MCF 10A (cell line): ENCODE data around the gene EXOC6. TPM values are rescaled to one million over a fixed set of nuclear protein-coding genes. Genes with fewer than 3 reads are reported as not detected.

Experiments
- BruUV-seq: library from RNA; stranded (reverse); fragments of 400-500 nt; replicated peaks from 2 replicates; lab custom pipeline; 2021; lab: Mats Ljungman, UMichigan
- CTCF ChIA-PET: fragments of 300-600 bp; sonication (Branson Sonifier 250); formaldehyde crosslinking; extraction: SDS; loops from one replicate; lab custom pipeline; 2021; ENCODE audit warnings: antibody characterized with exemption, inconsistent platforms; lab: Yijun Ruan, JAX
- POLR2A ChIA-PET: fragments of 300-600, 350-650 bp; sonication (Branson Sonifier 250); formaldehyde crosslinking; extraction: SDS; loops from one replicate; lab custom pipeline; 2020; ENCODE audit warnings: antibody characterized with exemption, inconsistent platforms; lab: Yijun Ruan, JAX
- DNase-seq: peaks from one replicate; pipeline ENCODE4 v3.0.0-alpha.2; 2018; ENCODE audit not compliant: unreplicated experiment
- H3K27ac Mint-ChIP-seq: one replicate; pipeline ENCODE4 v1.8.0; 2022; ENCODE audit warnings: mild to moderate bottlenecking, low read depth, mixed read lengths; ENCODE audit not compliant: unreplicated experiment
- H3K27me3 Mint-ChIP-seq: one replicate; pipeline ENCODE4 v1.8.0; 2022; ENCODE audit warnings: mixed read lengths; ENCODE audit not compliant: insufficient read depth, unreplicated experiment
- H3K36me3 Mint-ChIP-seq: one replicate; pipeline ENCODE4 v1.8.0; 2022; ENCODE audit warnings: mild to moderate bottlenecking, moderate library complexity, mixed read lengths; ENCODE audit not compliant: insufficient read depth, unreplicated experiment
- H3K4me1 Mint-ChIP-seq: one replicate; pipeline ENCODE4 v1.8.0; 2022; ENCODE audit warnings: mixed read lengths; ENCODE audit not compliant: insufficient read depth, unreplicated experiment
- H3K4me3 Mint-ChIP-seq: one replicate; pipeline ENCODE4 v1.8.0; 2022; ENCODE audit warnings: mild to moderate bottlenecking, moderate library complexity, mixed read lengths; ENCODE audit not compliant: unreplicated experiment
- H3K9me3 Mint-ChIP-seq: one replicate; pipeline ENCODE4 v1.8.0; 2022; ENCODE audit warnings: mixed read lengths; ENCODE audit not compliant: unreplicated experiment
- CTCF ChIP-seq: fragments of 200-600 bp; IDR thresholded peaks from one replicate; pipeline ENCODE4 v1.8.0; 2022; ENCODE audit warnings: antibody characterized with exemption, mild to moderate bottlenecking; ENCODE audit not compliant: unreplicated experiment
- intact Hi-C: fragments of 100-400 bp; cut with micrococcal nuclease; formaldehyde crosslinking; loops from 2 replicates; pipeline ENCODE4 v1.14.1; 2022
- total RNA-seq: library from RNA; stranded (reverse); gene quantifications from 2 replicates; pipeline ENCODE4 v1.2.3, GENCODE V29; 2022

EXOC6 gene
- total RNA-seq, 1 experiment from 2014 or later, result 6.6 TPM

DNA sequence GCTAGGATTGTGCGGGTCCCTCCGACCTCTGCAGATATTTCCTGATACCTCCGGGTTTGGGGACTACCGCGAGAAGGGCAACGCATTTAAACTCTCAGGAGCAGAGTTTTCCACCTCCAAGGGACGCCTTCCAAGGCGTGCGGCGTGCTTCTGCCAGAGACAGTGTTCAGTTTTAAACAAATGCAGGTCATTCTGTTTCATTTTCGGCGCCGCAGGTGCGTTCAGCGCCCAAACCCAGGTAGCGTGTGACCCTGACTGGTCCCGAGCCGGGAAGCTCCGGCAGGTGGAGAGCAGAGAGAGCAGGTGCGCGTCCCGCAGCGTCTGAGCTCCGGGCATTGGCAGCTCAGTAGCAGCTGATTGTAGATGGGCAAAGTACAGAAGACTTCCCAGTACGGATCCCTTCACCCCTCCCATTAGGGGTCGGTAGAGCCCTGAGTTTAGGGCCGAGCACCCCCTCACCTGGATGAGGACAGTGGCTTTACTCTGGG is 223.9 kb downstream of the EXOC6 start:
- ChIA-PET CTCF (no interaction called here), POLR2A (no interaction called here)
- no peak for DNase-seq
- no peaks in the 10 kb centered on the region for H3K9me3 Mint-ChIP-seq
- H3K27ac Mint-ChIP-seq, result no peak overlapping the region
- H3K4me1 Mint-ChIP-seq, result no peaks in the 10 kb centered on the region
- TF ChIP-seq CTCF, result no peak
- BruUV-seq, result no TSS peak
- intact Hi-C loops, result loop anchor here (2.0 kb wide), 1 partner anchor 65 kb away; no protein-coding TSS in a partner anchor
- H3K27me3 Mint-ChIP-seq, result peaks cover 74% of the 10 kb centered on the region
- H3K36me3 Mint-ChIP-seq, result no peaks in the 10 kb centered on the region
- H3K4me3 Mint-ChIP-seq, result peak overlapping the region; percentile 65

DNA sequence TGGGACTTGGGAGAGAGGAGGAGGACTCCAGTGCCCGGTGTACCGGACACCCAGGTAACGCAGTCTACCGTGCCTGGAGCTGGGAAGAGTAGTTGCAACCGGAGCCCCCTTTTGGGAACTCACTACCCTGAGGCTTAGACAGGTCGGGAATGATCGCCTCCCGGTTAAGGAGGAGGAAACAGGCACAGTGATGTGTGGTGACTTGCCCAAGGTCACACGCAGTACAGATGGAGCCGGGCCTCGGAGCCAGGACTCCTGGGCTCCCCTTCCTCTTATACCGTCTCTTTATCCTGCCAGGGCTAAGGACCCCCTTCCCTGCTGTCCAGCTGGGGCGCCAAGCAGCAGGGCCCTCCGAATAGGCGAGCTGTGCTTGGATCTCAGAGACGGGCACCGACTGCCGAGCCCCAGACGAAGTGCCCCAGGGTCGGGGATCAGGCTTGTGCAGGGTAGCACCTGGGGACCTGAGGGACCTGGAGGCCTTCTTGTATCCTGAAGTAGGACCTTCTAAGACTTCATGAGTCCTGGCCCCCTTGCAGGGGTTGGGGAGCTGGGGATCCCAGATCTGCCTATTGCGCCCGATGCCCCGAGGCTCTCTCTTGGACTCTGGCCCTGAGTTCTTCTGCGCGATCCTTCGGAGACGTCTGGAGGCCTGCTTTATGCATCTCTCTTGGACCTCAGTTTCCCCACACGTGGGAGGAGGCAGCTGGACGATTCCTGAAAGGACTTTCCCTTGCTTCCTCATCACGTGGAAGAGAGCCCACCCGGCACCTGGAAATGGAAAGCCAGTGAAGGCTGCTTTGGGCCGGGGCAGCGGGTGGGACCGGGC is 224.6 kb downstream of the EXOC6 start:
- no peaks in the 10 kb centered on the region for H3K36me3 Mint-ChIP-seq
- H3K4me3 Mint-ChIP-seq, result peak overlapping the region; percentile 65
- intact Hi-C loops, result loop anchor here (2.0 kb wide), 1 partner anchor 66 kb away; no protein-coding TSS in a partner anchor
- POLR2A ChIA-PET, result interaction anchor here (0.5 kb wide), 1 partner anchor 423 kb away, joined by 4 read pairs; no protein-coding TSS in a partner anchor
- TF ChIP-seq CTCF, result no peak
- H3K4me1 Mint-ChIP-seq, result no peaks in the 10 kb centered on the region
- BruUV-seq, result no TSS peak
- H3K27me3 Mint-ChIP-seq, result peaks cover 67% of the 10 kb centered on the region
- H3K27ac Mint-ChIP-seq, result no peak overlapping the region
- CTCF ChIA-PET, result interaction anchor here (0.6 to 1.1 kb wide), 2 partner anchors 119 to 210 kb away, joined by 3 to 5 read pairs; no protein-coding TSS in a partner anchor
- no peaks in the 10 kb centered on the region for H3K9me3 Mint-ChIP-seq
- no peak for DNase-seq

DNA sequence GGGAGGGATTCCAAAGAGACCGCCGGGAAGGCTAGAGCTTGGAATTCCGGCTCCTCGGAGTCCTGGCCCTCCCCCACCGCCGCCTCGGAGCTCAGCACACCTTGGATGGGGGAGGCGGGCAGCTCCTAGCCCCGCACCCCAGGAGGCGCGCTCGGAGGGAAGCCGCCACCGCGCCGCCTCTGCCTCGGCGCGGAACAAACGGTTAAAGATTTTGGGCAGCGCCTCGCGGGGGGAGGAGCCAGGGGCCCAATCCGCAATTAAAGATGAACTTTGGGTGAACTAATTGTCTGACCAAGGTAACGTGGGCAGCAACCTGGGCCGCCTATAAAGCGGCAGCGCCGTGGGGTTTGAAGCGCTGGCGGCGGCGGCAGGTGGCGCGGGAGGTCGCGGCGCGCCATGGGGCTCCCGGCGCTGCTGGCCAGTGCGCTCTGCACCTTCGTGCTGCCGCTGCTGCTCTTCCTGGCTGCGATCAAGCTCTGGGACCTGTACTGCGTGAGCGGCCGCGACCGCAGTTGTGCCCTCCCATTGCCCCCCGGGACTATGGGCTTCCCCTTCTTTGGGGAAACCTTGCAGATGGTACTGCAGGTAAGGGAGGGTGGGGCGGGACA is 225.3 kb downstream of the EXOC6 start, which contains the start of gene CYP26A1:
TSS of gene CYP26A1 (plus strand) at position 355 of the 608 bp plus-strand sequence. CDS start at position 397, 42 bp downstream.
- no peak for TF ChIP-seq CTCF
- no peak within 1 kb of the TSS for H3K27ac Mint-ChIP-seq
- peak within 1 kb of the TSS; percentile 43 for H3K4me3 Mint-ChIP-seq
- no TSS peak for BruUV-seq
- no peaks in the 10 kb centered on the region for H3K36me3 Mint-ChIP-seq
- DNase-seq, result no peak
- intact Hi-C loops, result loop anchor here (2.0 kb wide), 1 partner anchor 67 kb away; no protein-coding TSS in a partner anchor
- ChIA-PET CTCF (interaction anchor here (0.6 to 1.1 kb wide), 3 partner anchors 120 to 438 kb away, joined by 3 to 5 read pairs (median 4); no protein-coding TSS in a partner anchor), POLR2A (interaction anchor here (0.5 kb wide), 1 partner anchor 422 kb away, joined by 4 read pairs; no protein-coding TSS in a partner anchor)
- H3K4me1 Mint-ChIP-seq, result no peaks in the 10 kb centered on the region
- H3K9me3 Mint-ChIP-seq, result no peaks in the 10 kb centered on the region
- H3K27me3 Mint-ChIP-seq, result peaks cover 61% of the 10 kb centered on the region
